GM21367 (cell line): Measurements from ENCODE around the gene ISL2.
"Not testable (repeated sequence)": the region's sequence is repeated elsewhere in the genome, so short reads cannot be mapped to it uniquely, and the experiment has no call there.

Experiments
- ATAC-seq: cut with Tn5 transposase; IDR thresholded peaks from one replicate; pipeline ENCODE4 v1.9.1; 2021; ENCODE audit not compliant: unreplicated experiment

ISL2 gene

DNA sequence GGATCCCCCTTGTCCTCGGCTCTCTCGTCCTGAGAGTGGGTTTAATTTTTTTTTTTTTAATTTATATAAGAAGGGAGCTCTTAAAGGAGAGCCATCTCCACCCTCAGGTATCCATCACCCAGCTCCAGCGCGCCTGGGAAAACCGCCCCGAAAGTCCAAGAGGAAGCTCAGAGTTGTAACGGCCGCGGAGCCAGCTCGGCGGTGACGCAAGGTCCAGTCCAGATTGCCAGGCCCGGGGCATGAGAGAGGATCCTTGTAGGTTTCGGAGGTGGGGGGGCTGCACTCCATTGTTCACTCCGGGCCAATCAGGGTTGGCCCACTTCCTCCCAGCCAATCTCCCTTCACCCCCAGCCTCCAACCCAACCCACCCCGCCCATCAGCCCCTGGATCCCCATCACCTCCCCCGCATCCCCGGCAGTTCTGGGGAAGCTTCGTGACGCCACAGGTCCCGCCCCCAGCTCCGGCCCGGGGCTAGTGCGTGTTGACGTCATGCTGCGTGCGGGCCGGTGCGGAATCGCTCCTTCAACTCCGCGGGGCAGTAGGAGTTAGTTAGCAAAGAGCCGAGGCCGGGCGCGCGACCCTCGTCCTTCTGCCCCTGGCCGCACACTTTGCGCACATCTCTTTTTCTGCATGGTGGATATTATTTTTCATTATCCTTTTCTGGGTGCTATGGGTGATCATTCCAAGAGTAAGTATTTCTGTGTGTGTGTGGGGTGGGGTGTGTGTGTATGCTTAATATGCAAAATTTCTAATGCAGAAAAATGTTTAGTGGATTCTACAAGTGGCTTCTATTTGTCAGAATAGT lies at the start of gene ISL2:
TSS of gene ISL2 (plus strand) at position 520 of the 805 bp plus-strand sequence. CDS start at position 631, 111 bp downstream.
- ATAC-seq: peak; percentile 42

DNA sequence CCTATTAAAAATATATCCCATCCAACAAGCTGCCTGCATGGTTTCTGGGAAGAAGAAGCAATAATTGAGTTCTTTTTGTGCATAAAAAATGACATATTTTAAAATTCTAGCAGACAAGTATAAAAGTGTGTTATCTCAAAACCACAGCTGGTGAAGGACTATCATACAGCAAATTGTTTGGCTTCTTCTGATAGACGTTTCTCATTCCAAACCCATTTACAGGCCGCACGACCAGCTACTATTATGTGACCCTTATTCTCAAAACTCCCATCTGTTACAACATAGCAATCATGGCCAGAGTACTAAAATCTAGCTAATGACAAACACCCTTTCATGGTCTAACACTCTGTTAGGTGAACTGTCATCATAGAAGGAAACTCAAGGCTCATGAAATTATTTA lies 47.0 kb upstream of the ISL2 start:
- no peak for ATAC-seq

DNA sequence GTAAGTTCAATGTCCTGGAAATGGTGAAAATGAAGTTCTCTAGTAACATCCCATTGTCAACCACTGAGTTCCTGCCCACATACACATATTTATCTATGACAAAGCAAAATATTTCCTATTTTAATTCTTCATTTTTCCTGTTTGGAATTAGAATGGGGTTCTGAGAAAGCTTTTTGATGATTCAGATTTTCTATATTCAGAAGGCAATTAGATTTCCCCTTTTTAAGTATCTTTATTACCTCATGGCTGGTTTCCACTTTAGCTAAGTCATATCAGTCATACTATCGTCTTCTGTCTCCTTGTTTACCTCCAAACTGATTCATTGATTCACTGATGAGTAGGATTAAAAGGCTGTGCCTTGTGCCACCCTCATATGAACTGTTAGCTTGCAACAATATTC lies 43.2 kb upstream of the ISL2 start:
- no peak for ATAC-seq

DNA sequence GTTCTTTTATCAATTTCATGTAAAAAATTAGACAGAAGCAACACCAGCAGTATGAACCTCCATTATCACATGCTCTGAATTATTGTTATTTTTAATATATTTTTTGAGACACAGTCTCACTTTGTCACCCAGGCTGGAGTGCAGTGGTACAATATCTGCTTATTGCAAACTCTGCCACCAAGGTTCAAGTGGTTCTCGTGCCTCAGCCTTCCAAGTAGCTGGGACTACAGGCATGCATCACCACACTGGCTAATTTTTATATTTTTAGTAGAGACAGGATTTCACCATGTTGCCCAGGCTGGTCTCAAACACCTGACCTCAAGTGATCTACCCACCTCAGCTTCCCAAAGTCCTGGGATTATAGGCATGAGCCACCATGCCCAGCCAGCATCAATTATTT lies 42.1 kb upstream of the ISL2 start:
- not testable (repeated sequence) for ATAC-seq

DNA sequence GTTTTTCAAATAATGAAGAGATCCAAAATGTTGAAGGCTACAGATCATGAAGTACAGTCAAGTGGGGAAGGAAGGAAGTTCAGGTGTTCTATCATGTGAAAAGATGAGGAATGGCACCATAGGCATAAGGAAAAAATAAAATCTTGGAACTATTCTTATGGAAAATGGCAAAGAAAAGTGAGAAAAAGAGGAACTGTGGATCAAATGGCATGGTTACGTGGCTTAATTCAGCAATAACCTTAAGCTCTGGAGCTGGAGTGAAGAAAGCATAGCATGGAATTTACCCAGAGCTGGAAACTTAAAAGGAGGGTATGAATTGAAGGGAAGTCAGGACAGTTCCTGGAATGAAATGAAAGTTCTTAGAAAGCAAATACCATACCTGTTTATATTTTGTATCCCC lies 39.7 kb upstream of the ISL2 start:
- ATAC-seq: no peak

DNA sequence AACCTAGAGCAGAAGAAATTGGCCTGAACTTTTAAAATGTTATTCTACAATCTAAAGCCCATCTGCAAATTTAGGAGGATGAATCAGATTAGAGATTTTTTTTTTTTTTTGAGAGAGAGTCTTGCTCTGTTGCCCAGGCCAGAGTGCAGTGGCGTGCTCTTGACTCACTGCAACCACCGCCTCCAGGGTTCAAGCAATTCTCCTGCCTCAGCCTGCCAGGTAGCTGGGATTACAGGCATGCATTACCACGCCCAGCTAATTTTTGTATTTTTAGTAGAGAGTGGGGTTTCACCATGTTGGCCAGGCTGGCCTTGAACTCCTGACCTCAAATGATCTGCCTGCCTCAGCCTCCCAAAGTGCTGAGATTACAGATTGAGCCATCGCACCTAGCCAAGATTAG lies 38.6 kb upstream of the ISL2 start:
- ATAC-seq: not testable (repeated sequence)

DNA sequence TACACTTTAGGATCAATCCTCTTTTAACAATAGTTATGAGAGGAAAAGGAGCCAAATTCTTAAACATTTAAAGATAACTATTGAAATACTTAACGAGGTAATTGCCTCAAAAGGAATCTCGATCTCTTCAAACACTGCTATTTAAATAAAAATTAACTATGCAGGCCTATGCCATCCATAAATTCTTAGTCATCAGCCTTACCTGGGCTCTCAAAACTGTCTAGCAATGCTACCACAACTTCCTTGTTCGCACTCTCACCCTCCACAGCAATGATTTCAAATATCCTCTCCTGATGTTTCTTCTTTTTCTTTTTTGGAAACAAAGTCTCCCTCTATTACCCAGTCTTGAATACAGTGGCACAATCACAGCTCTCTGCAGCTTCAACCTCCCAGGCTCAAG lies 37.6 kb upstream of the ISL2 start:
- no peak for ATAC-seq

DNA sequence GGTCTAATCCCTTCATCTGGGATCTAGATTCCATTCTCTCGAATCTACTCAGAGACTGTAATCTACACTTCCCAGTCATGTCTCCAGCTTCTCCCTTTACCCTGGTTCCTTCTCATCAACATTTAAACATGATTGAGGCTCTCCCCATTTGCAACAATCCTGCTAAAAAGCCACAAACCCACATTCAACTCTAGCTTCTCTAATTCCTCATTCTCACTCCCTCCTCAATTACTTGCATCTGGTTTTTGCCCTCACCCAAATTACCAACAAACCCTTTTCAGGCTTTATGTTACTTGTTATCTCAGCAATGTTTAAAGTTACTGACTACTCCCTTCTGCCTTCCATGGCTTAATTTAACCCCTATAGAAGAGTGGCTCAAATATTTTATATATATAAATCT lies 36.8 kb upstream of the ISL2 start:
- no peak for ATAC-seq

DNA sequence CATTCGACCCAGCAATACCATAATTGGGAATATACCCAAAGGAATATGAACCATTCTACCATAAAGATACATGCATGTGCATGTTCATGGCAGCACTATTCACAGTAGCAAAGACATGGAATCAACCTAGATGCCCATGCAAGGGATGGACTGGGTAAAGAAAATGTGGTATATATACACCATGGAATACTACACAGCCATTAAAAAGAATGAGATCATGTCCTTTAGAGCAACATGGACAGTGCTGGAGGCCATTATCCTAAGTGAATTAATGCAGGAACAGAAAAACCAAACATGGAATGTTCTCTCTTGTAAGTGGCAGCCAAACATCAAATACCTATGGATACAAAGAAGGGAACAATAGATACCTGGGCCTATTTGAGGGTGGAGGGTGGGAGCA lies 32.7 kb upstream of the ISL2 start:
- ATAC-seq: no peak

DNA sequence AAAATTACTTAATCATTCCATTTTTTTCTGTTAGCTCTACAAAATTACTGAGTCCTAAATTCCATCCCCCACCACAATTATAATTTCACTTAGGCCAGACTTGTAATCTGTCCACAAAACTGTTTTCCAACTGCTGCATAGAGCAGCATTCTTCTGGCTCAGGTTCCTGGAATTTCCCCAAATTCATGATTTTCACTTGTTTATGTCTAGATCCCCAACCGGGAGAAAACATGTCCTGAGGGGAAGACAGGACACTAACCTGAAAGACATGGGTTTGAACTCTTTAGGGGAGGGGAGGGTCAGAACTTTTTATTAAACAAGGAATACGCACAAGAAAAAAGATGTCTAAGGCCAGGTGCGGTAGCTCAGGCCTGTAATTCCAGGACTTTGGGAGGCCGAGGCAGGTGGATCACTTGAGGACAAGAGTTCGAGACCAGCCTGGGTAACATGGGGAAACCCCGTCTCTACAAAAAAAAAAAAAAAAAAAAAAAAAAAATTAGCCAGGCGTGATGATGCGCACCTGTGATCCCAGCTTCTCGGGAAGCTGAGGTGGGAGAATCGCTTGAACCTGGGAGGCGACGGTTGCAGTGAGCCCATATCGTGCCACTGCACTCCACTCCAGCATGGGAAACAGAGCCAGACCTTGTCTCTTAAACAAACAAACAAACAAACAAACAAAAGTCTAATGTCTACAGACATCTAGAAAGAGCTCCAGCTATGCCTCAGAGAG lies 26.8 kb upstream of the ISL2 start:
- no peak for ATAC-seq

DNA sequence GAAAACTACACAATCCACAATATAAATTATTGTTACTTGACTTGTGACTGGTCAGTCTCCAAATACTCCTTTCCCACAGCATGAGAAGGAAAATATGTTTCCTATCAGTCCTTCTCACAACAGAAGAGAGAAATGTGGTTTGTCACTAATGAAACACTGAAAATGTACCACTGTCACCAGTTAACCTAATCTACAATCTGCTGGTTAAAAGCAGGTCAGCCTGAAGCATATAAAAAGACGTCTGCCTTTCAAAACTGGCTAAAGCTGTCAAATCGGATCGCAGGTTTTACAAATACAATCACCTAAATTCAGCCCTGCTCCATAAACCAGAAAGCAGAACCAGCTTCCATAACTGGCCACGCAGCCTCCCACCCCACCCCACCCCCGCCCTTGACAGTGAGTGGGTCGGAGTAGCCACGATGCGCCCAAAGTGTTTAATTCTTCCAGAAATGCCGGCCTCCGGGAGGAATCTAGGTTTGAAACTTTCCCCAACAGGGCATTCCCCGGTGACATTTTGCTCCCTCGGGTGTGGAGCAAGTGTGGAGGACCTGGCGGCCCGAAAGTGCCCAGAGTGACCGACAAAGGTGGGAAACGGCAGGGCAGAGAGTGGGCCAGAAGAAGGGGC lies 26.0 kb upstream of the ISL2 start:
- ATAC-seq: peak; percentile 12

DNA sequence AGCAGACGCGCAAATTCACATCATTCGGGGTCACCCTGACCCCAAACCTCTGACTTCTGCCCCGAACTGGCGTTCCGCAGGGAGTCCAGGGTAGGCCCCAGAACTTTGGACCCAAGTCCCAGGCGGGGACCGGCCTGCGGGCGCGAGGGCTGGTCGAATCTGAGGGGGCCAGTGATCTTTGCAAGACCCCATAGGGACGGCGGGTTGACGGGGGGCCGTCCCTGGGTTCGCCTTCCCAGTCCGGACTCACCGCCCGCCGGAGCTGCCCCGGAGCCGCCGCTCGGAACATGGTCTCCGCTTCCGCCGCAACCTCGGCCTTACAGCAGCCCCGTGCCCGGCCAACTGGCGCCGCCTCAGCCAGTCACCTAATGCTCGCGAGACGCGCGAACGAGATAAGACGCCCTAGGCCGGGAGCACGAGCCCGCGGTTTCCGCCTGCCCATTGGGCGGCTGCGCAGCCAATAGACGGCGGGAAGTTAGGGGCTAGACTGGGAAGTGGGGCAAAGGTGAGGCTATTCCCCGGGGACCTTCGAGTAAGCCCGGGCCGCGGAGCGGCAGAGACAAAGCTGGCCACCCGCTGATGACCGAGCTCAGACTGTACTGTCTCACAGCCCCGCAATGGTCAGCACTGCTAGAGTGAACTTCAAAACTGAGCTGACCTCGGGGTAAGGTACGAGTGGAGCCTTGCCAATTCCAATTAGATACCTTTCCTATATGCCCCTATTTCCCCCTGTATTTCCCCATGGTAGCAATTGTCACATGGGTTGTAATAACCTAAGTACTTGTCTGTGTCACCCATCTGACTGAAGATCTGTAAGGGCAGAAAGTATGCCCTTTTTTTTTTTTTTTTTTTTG lies 25.2 kb upstream of the ISL2 start, which contains the start of gene ETFA:
TSS of gene ETFA (minus strand) at position 370 of the 854 bp plus-strand sequence. CDS start at position 289, 81 bp downstream.
- ATAC-seq: peak; percentile 92

DNA sequence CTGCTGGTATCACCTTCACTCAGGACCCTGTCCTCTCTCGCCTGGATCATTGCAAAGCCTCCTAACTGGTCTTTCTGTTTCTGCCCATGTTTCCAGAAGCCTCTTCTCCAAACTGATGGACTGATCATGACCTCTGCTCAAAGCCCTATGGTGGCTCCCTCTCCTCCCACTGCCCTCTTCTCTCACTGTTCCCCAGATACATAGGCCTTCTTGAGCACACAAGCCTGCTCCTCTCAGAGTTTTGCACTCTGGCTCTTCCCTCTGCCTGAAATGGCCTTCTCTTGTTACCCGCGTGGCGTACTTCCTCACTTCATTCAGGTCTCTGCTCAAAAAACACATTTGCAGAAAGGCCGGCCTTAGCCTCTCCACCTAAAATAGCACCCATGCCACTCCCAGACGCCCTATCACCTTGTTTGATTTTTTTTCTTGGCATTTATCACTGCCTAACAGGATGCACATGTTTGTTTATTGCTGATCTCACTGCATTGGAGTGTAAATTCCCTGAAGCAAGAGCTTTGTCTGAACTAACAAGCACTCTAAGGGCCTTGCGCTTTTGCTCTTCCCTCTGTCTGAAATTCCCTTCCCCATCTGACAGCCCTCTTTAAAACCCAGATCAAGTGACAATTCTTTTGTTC lies 23.9 kb upstream of the ISL2 start:
- no peak for ATAC-seq

DNA sequence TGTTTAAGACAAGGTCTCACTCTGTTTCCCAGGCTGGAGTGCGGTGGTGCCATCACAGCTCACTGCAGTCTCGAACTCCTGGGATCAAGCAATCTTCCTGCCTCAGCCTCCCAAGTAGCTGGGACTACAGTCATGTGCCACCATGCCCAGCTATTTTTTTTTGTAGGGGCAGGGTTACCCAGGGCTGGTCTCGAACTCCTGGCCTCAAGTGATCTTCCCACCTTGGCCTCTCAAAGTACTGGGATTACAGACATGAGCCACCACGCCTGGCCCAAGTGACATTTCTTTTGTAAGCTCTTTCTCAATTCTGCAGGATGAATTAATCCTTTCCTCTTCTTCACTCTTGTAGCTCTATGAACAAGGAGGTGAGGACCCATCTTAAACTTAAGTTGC lies 23.4 kb upstream of the ISL2 start:
- not testable (repeated sequence) for ATAC-seq

DNA sequence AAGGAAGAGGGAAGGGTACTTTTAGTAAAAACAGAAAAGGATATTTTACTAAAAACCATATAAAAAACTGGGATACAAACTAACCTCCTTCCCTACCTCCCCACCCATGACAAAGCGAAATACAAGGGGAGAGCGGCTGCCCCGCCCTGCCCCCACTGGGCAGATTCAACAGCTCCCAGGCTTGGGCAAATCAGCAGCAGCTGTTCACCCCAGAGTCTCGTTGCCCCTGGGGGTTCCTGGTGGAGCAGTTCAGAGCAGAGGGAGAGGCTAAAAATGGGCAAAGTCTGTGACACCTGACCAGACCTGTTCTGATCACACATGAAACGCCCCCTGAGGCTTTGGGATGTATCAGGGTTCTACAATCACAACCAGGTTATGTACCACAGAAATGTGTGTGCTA lies 22.8 kb upstream of the ISL2 start:
- no peak for ATAC-seq

DNA sequence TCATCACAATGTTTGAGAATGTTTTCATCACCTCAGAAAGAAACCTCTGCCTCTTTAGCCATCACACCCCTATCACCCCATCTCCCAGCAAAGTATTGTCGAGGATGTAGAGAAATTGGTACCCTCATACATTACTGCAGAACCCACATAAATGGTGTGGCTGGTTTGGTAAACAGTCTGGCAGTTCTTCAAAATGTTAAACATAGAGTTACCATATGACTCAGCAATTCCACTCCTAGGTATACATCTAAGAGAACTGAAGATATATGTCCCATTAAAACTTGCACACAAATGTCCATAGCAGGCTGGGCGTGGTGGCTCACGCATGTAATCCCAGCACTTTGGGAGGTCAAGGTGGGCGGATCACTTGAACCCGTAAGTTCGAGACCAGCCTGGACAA lies 16.6 kb upstream of the ISL2 start:
- no peak for ATAC-seq

DNA sequence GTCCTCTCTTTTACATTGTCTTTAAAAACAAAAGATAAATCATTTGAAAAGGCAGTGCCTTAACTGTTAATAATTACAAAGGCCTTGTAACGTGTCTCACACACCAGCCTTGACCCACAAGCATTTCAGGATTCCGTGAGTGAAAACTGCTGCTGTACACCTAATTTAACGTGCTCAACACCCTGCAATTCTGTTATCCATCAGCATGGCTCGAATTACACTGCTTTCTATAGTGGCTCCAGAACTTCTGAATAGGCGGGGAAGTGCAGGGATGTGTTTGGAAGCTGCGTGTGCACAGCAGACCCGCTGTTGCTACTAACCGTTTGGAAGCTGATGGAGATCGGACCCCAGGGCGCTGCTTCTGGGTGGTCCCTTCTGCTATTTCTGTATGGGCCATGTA lies 15.4 kb upstream of the ISL2 start:
- ATAC-seq: no peak

DNA sequence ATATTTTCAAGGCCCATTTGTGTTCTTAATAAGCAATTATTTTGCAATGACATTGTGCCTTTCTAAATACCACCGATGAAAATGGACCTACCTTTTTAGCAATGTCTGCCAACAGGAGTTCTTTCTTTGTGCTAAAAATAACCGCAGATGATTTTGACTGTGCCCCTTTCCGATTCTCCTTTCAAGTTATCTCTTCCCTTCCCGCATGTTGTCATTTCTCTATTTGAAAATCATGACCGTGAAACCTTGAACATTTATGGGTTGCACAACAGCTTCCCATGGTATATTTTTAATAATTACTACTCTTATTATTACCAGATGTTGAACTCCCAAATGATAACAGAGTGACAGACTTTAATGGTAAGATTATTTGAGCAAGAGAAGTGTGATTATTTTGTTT lies 15.0 kb upstream of the ISL2 start:
- ATAC-seq: no peak

DNA sequence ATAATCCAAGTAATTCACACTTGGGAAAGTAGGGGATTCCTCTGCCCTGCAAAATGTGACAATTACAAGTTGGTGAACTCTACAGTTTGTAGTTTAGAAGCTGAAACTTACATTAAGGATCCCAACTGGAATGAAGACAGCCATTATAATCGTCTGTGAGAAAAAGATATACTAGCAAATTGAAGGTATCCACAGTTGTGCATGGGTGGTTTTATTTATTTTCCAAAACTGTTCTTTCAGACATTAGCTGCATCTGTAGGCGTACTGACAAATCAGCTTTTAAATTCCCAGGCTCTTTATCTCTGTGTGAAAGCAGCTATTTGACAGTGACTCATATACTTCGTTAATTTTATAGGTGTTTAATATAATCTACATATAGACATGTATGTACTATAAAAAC lies 12.5 kb upstream of the ISL2 start:
- no peak for ATAC-seq

DNA sequence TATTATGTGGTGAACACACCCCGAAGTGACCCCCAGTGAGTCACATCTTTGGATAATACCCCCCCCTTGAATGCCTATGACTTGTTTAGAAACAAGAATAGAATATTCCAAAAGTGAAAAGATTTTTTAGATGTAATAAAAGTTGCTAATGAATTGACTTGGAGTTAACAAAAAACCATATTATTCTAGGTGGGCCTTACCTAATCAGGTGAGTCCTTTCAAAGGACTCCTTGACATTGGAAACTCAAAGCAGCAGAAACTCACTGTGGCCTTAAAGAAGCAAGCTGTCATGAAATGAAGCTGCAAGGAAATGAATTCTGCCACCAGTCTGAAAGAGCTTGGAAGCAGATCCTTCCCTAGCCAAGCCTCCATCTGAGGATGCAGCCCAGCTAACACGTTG lies 10.9 kb upstream of the ISL2 start:
- ATAC-seq: no peak
